Stimulated activated CD8-positive, alpha-beta memory T cell treated with anti-CD3 and anti-CD28 coated beads, Interleukin-7, amount 100 ng/mL, for 4 hours (primary cell): ENCODE data around the gene ATF7.

Experiments
- DNase-seq, 2 donors: peaks; one replicate each; pipeline ENCODE4 v3.0.0-alpha.2; 2020; ENCODE audit warnings: low read depth in 2 of 2

Gene ATF7

GRCh38 chr12:53500776-53501614, 125.2 kb downstream of the ATF7 start, which contains the start of gene TARBP2:
TARBP2 (plus strand) TSS chr12:53501283; CDS start chr12:53501409, 126 bp downstream.
- DNase-seq, result peak; percentile 94 to 98

- no peak for DNase-seq
Observed at GRCh38 chr12:53500142-53500775, 125.9 kb downstream of the ATF7 start.

- peak; percentile 18 to 30 for DNase-seq
Observed at GRCh38 chr12:53499266-53500141, 126.7 kb downstream of the ATF7 start, which contains the start of gene MAP3K12. MAP3K12 (minus strand) TSS chr12:53499458; CDS start chr12:53487391, 12,067 bp downstream.

- DNase-seq, result no peak
Observed at GRCh38 chr12:53498235-53498630, 127.9 kb downstream of the ATF7 start.

- DNase-seq, result no peak
Observed at GRCh38 chr12:53497461-53497860, 128.7 kb downstream of the ATF7 start.

DNA sequence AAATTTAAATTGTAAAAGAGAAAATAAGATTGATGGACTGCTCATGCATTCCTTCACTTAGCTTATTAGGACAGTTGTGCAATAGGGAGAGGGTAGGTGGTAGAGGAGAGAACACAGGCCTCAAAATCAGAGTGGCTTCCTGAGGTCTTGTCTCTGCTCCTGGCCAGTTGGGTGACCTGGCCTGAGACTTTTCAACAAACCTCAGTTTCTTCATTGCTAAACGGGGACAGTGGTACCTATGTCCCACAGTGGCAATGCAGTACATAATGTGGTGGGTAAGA, 129.5 kb downstream of the ATF7 start:
- DNase-seq, result no peak

- no peak for DNase-seq
Observed at GRCh38 chr12:53495903-53496751, 130.1 kb downstream of the ATF7 start.

DNA sequence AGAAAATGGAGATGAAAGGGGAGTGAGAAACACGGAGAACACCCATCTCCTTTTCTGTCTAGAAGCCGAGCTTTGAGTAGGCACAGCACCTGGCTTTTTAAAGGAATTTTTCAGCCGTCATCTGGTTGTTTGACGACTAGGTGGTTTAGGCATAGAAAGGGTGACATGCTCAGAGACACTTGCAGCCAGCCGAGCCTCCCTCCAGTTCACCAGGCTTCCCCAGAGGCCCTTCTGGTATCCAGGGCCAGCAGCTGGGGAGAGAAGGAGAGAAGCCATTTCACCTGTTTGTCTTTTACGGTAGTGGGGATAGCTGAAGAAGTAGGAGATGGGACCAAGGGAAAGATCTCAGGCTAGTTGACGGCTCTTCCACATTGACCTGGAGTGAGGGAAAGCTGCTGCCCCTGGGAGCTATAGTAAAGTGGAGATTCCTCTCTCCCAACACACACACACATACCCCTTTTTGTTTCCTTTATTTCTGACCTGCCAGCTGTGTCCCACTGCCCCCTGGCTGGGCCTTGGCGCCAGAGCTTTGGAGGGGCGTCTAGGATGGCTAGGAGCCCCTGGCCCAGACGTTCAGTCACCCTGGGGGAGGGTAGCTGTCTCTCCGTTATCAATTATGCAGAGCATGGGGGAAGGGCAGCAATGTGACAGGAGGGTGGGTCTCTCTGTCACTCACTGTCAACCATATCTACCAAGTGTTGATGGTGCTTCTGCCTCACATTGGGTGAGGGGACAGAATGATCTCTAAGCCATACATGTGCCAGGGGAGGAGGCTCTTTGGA, 132.4 kb downstream of the ATF7 start:
- DNase-seq, result no peak

DNA sequence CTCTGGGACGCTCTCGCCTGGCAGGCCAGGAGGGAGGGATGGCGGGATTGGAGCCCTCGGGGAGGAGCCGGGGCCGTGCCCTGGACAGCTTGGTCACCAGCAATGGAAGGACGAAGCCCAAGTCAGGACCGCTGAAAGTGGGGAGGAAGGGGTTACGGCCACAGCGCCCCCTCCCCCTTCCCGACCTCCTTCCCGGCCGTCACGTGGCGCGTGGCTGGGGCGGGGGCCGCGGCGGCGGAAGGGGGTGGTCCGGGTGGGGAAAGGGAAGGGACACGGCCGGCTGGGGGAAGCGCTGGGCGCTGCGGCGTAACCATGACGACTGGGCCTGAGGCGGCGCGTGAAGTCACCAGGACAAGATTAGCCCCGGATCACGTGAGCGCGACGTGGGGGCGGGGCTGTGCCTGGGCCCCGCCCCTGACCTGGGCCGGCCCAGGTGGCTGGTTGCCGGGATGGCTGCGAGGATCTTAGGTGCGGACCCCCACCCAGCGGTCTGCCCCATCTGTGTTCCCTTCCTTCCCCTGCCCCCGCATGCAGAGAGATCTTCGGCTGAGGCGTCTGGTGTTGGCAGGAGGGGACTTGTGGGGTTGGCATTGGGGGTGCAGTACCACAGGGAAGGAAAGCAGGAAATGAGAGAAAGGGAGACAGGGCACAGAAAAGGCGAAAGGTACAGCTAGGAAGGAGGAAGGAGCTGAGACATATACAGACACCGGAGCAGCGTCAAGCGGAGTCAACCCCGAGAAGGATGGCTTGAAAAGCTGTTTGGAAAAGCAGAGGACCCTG, 133.2 kb downstream of the ATF7 start:
- peak; percentile 67 to 80 for DNase-seq

DNA sequence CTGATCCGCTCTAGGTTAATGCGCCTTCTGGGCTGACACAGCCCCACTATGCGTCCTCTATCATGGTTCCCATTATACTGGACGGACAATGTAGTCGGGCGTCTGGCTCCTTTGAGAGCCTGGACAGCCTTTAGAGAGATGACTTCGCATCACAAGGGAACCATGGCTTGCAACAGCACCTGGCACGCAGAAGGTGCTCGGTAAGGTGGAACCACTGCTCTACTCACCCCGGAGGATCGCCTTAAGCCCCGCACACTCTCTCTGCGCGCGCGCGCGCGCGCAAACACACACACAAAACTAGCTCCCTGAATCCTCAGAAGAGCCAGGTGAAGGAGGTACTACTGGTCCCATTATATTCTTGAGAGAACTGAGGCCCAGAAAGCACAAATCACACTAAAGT, 134.0 kb downstream of the ATF7 start:
- DNase-seq, result no peak

- DNase-seq, result no peak
Observed at GRCh38 chr12:53489242-53489864, 136.8 kb downstream of the ATF7 start.

- no peak for DNase-seq
Observed at GRCh38 chr12:53486736-53487487, 139.3 kb downstream of the ATF7 start.

DNA sequence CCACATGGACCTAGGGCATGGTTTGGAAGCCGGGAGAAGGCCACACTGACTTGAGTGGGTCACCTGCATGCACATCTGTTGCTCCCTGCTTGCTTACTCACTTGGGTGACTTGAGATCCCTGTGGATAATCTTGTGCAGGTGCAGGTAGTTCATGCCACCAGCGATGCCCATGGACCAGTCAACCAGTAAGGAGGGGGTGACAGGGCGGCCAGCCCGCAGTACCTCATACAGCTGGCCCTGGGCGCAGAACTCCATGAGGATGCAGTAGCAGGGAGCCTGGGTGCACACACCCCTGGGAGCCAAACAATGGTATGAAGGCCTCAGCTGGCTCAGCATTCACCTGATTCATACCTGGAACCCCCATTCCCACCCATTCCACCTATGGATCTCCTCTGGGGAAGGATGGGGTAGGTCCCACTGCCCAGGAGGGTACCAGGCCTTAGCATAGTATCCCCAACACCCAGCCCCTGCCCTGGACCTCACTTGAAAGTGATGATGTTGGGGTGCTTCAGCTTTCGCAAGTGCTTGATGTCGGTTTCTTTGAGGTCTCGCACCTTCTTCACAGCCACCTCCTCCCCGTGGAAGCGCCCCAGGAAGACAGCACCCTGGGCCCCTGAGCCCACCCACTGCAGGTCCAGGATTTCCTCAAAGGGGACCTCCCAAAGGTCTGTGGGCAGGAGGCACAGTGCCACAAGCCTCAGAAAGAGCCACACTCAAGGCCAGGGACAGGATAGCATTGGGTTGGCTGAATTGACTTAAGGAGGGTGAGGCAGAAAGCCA, 140.0 kb downstream of the ATF7 start:
- no peak for DNase-seq

DNA sequence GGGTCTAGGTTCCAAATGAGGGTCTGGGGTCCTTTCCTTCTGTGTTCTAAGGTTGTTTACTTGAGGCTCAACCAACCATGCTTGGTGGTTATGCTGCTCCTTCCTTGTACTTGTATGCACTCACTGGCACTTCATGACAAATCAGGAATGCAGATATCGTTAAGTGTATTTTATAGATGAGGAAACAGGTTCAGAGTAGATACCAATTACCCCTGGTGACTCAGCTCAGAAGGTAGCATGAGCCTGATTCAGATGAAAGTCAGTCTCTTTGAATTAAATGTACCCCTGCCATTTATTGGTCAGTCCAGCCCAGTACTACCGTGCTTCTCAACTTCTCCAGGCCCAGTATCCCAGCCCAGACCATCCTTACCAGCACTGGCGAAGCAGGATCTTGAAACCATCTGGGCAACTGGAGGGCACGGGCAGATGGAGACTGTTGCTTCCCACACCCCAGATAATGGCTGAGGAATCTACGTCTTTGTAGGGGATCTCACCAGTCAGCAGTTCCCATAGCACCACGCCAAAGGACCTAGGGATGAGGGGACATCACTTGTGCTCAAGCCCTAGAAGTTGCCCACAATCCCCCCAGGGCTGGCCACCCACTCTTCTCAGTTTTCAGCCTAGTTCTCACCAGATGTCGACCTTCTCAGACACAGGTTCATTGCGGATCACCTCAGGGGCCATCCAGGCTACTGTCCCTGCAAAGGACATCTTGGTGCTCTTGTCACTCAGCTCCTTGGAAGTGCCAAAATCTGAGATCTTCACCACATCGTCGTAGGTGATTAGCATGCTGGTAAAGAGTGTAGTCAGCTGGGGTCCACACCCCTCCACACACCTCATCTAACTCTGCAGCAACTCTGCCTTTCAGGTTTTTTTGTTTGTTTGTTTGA, 141.3 kb downstream of the ATF7 start:
- no peak for DNase-seq

- DNase-seq, result no peak
Observed at GRCh38 chr12:53483979-53484377, 142.2 kb downstream of the ATF7 start.

DNA sequence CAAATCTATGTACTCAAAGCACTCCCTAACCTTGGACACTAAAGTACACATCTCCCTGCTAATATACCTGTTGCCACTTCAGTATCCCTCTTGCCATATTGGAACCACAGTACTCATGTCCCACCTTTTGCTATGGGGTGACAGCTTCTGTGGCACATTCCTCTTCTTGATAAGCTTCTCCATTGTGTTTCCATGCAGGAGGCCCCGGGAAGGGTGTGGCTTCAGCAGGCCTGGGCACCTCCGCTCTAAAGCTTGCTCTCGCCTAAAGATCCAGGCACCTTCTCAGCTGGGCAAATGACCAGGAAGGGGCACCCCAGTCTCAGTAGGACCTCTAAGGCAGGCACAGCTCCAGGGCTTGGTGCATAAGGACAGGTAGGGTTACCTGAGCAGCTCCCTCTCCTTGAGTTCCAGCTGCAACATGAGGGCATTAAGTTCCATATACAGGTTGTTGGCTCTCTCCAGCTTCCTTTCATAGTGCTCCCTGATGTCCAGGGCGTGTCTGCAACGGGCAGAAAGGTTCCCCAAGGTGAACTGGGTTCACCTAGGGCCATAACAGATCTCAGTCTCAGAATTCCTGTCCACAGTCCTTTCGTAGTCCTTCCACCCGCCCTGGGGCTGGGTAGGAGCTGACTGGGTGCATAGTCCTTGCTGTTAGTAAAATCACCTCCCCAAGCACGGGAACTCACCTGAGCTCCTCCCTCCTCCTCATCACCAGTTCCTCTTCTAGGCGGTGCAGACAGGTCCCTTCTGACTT, 142.8 kb downstream of the ATF7 start:
- no peak for DNase-seq
